OCI-LY7 (cell line): ENCODE measurements around the gene CST7. TPM values are rescaled to one million over a fixed set of nuclear protein-coding genes. Genes with fewer than 3 reads are reported as not detected.

Experiments
- BruUV-seq: library from RNA; stranded (reverse); fragments of 400-500 nt; replicated peaks from 2 replicates; lab custom pipeline; 2021; lab: Mats Ljungman, UMichigan
- CTCF ChIA-PET: fragments of 300-600 bp; sonication (Branson Sonifier 250); formaldehyde crosslinking; loops from one replicate; lab custom pipeline; 2022; ENCODE audit warnings: antibody characterized with exemption; ENCODE audit not compliant: unreplicated experiment; lab: Charles Lee
- POLR2A ChIA-PET: fragments of 300-600 bp; sonication (Branson Sonifier 250); formaldehyde crosslinking; loops from one replicate; lab custom pipeline; 2022; ENCODE audit warnings: antibody characterized with exemption; lab: Charles Lee
- DNase-seq: peaks from one replicate; pipeline ENCODE4 v3.0.0-alpha.2; 2015; ENCODE audit warnings: low spot score
- H2AFZ ChIP-seq: fragments of 200-600 bp; sonication (generic), shearing (Covaris generic); 2 replicates; pipeline ENCODE4 v1.6.1; 2014; ENCODE audit warnings: mild to moderate bottlenecking, antibody characterized with exemption, low read length, moderate library complexity
- H3K27ac ChIP-seq: fragments of 200-600 bp; sonication (generic); 2 replicates; pipeline ENCODE4 v1.5.1; 2014; ENCODE audit warnings: mixed run types, low read depth, mild to moderate bottlenecking, moderate library complexity, low read length, inconsistent platforms; ENCODE audit not compliant: poor library complexity, severe bottlenecking
- H3K36me3 ChIP-seq: fragments of 200-600 bp; sonication (generic); 2 replicates; pipeline ENCODE4 v1.6.1; 2014; ENCODE audit warnings: mild to moderate bottlenecking, antibody characterized with exemption, low read length, moderate library complexity, mixed read lengths; ENCODE audit not compliant: insufficient read depth
- H3K4me1 ChIP-seq: fragments of 200-600 bp; sonication (generic); 2 replicates; pipeline ENCODE4 v1.5.1; 2014; ENCODE audit warnings: mild to moderate bottlenecking, low read length; ENCODE audit not compliant: insufficient read depth, poor library complexity, severe bottlenecking
- H3K4me2 ChIP-seq: fragments of 200-600 bp; sonication (generic); 2 replicates; pipeline ENCODE4 v1.6.1; 2014; ENCODE audit warnings: mild to moderate bottlenecking, low read length
- H3K4me3 ChIP-seq: fragments of 200-600 bp; sonication (generic); 2 replicates; pipeline ENCODE4 v1.5.1; 2014; ENCODE audit warnings: mild to moderate bottlenecking, low read depth, low read length; ENCODE audit not compliant: poor library complexity, severe bottlenecking
- H3K79me2 ChIP-seq: fragments of 200-600 bp; sonication (generic); 2 replicates; pipeline ENCODE4 v1.6.1; 2016; ENCODE audit warnings: low read depth, mild to moderate bottlenecking, low read length, moderate library complexity, mixed read lengths; ENCODE audit not compliant: insufficient read depth
- H3K9me2 ChIP-seq: fragments of 200-600 bp; sonication (generic); 2 replicates; pipeline ENCODE4 v1.6.1; 2016; ENCODE audit warnings: mild to moderate bottlenecking, low read length, mixed read lengths; ENCODE audit not compliant: insufficient read depth
- H3K9me3 ChIP-seq: fragments of 200-600 bp; sonication (generic); 2 replicates; pipeline ENCODE4 v1.6.1; 2014; ENCODE audit warnings: mild to moderate bottlenecking, mixed run types, low read length, mixed read lengths
- H4K20me1 ChIP-seq: fragments of 200-600 bp; sonication (generic); 2 replicates; pipeline ENCODE4 v1.6.1; 2014; ENCODE audit warnings: mild to moderate bottlenecking, antibody characterized with exemption, low read length, moderate library complexity, mixed read lengths; ENCODE audit not compliant: insufficient read depth
- EZH2phosphoT487 ChIP-seq: fragments of 200-600 bp; sonication (generic); IDR thresholded peaks from 2 replicates; pipeline ENCODE4 v1.6.1; 2018; ENCODE audit warnings: low read depth, borderline replicate concordance, mild to moderate bottlenecking, mixed run types, antibody characterized with exemption, low read length, moderate library complexity, mixed read lengths
- intact Hi-C: fragments of 100-400 bp; cut with micrococcal nuclease; formaldehyde crosslinking; loops from one replicate; pipeline ENCODE4 v1.10.0; 2022; ENCODE audit not compliant: unreplicated experiment
- total RNA-seq, 2 experiments: library from RNA; depleted of rRNA in 1 of 2; stranded (reverse); fragments of >200 nt in 1 of 2; shearing (Covaris generic) in 1 of 2; gene quantifications; 2 replicates each; pipeline ENCODE4 v1.2.3, GENCODE V29; 2014 to 2022
- TF ChIP-seq, protein P1 (sequence below): fragments of 200-600 bp; sonication (generic); conservative IDR thresholded peaks from 2 replicates; pipeline ENCODE4 v1.5.1; 2014; ENCODE audit warnings: mild to moderate bottlenecking, antibody characterized with exemption, low read length, moderate library complexity, mixed read lengths

CST7 gene
- total RNA-seq, 2 experiments from 2014 or later, result not detected

DNA sequence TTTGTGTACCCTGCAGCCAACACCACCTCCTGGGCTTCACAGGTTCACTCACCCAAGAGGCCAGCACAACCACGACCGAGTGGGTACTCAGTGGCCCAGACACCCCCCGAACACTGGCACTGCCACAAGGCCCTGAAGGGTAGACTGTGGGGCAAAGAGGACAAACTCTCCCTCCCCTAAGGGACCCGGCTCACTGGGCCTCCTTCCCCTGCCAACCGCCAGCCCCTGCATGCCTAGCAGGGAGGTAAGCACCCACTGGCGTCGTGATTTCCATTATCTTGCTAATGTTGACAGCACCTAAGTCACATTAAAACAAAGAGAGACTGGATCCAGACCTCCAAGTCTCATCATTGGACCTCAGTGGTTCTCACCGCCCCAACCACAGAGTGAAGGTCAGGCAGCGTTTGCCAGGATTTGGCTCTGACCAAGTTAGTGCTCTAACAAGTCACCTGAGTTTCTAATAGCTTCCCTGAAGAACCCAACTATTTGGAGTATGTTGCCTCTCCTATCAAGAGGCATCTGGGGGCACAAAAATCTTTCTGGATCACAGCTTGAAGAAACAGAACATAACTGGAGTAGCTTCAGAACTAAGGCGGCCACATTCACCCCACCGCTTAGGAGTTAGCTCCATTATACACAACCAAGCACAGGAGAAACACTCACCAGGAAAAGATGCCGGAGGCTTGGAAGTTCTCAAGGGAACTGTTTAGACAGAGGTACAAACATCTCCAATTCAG is 57.5 kb downstream of the CST7 start:
- ChIA-PET CTCF (no interaction called here), POLR2A (interaction anchor here (0.6 kb wide), 1 partner anchor 30 kb away, joined by 3 read pairs; no protein-coding TSS in a partner anchor)
- DNase-seq, result no peak
- Histone ChIP-seq H3K4me2 (no peak overlapping the region), H3K79me2 (no peaks in the 10 kb centered on the region), H4K20me1 (no peaks in the 10 kb centered on the region), H3K27ac (no peak overlapping the region), H3K9me3 (no peaks in the 10 kb centered on the region), H2AFZ (no peak overlapping the region), H3K4me1 (no peaks in the 10 kb centered on the region), H3K36me3 (no peaks in the 10 kb centered on the region), H3K9me2 (no peaks in the 10 kb centered on the region), H3K4me3 (no peak overlapping the region)
- TF ChIP-seq EZH2phosphoT487, result no peak
- TF ChIP-seq, protein P1, sequence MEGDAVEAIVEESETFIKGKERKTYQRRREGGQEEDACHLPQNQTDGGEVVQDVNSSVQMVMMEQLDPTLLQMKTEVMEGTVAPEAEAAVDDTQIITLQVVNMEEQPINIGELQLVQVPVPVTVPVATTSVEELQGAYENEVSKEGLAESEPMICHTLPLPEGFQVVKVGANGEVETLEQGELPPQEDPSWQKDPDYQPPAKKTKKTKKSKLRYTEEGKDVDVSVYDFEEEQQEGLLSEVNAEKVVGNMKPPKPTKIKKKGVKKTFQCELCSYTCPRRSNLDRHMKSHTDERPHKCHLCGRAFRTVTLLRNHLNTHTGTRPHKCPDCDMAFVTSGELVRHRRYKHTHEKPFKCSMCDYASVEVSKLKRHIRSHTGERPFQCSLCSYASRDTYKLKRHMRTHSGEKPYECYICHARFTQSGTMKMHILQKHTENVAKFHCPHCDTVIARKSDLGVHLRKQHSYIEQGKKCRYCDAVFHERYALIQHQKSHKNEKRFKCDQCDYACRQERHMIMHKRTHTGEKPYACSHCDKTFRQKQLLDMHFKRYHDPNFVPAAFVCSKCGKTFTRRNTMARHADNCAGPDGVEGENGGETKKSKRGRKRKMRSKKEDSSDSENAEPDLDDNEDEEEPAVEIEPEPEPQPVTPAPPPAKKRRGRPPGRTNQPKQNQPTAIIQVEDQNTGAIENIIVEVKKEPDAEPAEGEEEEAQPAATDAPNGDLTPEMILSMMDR, result no peak
- no TSS peak for BruUV-seq
- intact Hi-C loops, result no loop called here

DNA sequence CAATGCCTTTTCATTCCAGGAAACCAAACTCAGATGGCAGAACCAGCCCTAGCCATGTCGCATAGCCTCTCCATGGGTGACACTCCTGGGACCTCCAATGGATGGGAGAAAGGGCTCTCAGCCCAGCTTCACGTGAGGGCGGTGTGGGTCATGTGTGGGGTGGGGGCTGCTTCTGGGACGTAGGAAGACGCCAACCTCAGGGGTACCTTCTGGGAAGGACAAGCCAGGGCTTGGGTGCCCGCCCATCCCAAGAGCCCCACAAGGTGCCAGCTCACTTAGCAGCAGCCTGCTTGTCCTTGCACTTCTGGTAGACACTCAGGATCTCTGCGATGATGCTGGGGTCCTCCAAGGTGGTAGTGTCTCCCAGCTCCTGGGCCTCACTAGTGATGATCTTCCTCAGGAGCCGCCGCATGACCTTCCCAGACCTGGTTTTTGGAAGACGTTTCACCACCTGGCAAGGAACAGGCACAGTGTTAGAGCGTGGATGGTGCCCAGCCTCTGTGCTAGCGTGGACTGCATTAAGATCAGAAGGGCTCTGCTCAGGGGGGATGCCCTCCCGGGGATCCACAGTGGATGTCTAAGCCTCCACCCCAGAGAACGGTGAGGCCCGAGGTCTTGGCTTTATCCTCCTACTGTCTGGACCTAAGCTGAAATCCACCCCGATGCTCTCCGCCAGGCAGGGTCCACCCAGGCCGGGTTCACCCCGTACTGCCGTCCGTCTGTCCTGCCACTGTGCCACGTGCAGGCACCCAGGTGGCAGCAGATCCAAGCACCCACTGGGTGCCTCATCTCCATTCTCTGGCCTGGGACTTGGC is 58.6 kb downstream of the CST7 start:
- no peak overlapping the region for H3K4me2 ChIP-seq
- no peak overlapping the region for H3K27ac ChIP-seq
- H4K20me1 ChIP-seq, result no peaks in the 10 kb centered on the region
- H3K4me1 ChIP-seq, result no peaks in the 10 kb centered on the region
- BruUV-seq, result no TSS peak
- TF ChIP-seq, protein P1, result no peak
- TF ChIP-seq EZH2phosphoT487, result no peak
- ChIA-PET POLR2A (interaction anchor here (0.7 kb wide), 1 partner anchor 9 kb away, joined by 3 read pairs; no protein-coding TSS in a partner anchor), CTCF (no interaction called here)
- intact Hi-C loops, result no loop called here
- no peak overlapping the region for H3K4me3 ChIP-seq
- DNase-seq, result no peak
- H2AFZ ChIP-seq, result no peak overlapping the region
- no peaks in the 10 kb centered on the region for H3K9me3 ChIP-seq
- no peaks in the 10 kb centered on the region for H3K36me3 ChIP-seq
- H3K9me2 ChIP-seq, result no peaks in the 10 kb centered on the region
- no peaks in the 10 kb centered on the region for H3K79me2 ChIP-seq
